Stimulated activated CD4-positive, alpha-beta T cell treated with anti-CD3 and anti-CD28 coated beads, Interleukin-15, amount 100 ng/mL, for 48 hours (primary cell): ENCODE data around the gene PRRG3.

Experiments used
- DNase-seq, 2 donors: peaks; one replicate each; pipeline ENCODE4 v3.0.0-alpha.2; 2020; ENCODE audit warnings: low read depth in 2 of 2

The PRRG3 gene

DNA sequence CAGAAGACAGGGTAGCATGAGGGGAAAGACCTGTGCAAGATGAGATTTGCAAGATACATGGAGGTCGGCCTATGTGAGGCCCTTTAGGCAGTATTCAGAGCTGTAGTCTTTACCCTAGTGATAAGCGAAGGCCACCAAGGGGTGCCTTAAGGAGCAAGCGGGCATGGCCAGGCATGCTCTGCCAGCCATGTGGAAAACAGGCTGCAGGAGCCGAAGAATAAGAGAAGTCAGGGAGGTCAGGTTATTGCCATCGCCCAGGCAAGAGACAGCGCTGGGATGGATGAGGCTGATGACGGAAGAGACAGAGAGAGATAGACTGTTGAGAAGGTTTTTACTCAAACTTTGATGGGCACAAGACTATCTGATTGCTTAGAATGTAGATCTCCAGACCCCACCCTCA lies 13.6 kb downstream of the PRRG3 start:
- DNase-seq, result no peak

DNA sequence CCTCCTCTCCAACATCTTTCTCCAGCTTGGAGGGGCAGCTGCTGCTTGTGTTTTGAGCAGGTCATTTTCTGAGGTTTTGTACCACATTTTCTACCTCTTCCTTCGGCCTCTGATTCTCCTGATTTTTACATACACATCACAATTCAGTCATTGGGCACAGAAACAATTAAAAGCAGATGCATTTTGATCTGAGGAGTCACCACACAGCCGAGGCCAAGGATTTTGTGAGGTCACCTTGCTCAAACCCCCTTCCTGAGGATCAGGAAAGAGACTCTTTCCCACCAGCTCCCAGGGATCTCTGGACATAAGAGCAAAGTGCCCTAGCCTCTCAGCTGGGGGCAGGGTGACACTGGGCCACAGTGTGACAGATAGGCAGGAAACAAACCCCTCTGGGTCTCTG lies 15.2 kb downstream of the PRRG3 start:
- no peak for DNase-seq

DNA sequence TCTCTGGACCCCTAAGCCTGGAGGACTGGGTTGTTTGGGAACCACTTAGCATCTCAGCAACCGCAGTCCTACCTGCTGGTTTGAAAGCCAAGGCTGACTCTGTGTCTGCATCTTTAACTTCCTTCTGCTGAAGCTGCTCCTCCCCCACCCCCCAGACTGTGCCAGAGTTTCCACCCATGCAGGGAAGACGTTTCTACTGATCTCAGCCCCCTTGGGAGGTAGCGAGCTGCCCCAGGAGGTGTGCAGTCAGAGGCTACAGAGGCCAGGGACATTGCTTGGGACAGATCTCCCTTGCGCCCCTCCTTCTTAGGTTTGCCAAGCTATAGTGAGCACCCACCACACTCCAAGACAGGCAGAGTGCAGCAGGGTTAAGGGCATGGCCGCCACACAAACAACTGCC lies 15.9 kb downstream of the PRRG3 start:
- no peak for DNase-seq

DNA sequence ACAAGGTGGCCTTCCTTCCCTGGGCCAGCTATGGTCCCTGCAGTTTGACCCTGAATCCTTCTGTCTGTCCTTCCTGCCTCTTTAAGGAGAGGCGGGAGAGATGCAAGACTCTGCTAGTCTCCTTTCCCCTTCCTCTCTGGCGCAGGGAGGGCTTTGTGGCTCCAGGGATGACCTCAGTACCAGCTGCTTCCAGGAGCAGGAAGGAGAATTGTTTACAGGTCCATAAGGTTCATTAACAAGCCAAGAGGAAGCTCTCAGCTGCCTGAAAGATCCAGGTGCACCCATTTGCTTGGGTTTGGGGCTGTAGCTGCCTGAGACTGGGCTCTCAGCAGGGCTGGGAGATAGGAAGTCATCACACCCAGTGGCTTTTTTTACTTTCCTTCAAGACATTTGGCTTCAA lies 16.5 kb downstream of the PRRG3 start:
- DNase-seq, result no peak

DNA sequence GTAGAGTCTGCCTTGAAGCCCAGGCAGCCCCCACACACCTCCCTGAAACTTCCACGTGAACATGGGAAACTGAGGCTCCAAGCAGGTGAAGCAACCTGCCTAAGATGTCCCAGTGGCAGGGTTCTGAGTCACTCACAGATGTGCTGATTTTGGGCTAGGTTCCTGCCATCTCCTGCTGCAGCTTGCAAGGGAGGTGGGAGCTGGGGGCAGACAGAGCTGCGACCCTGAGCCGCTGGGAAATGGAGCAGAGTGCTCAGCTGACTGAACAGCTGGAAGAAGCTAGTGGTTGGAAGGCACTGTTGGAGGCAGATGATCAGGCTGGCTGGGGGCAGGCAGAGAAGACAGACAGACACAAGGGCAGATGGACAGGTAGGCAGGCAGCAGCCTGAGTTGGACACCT lies 17.0 kb downstream of the PRRG3 start:
- no peak for DNase-seq

DNA sequence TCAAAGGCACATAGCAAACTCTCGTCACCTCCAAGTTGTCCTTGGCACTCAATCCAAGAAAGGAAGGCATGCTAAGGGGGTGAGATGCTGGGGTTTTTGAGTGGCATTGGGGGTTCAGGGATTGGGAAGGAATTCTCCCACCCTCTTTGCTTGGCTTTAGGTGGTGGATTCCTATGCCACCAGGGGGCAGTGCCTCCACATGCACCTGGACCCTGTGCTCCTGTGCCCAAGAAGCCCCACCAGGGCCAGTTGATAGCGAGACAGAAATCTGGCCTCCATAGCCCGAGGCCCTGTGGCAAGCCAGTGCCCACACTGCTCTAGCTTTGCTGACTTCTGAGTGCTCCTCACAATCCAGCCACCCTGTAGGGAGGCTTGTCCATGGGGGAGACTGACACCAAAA lies 18.6 kb downstream of the PRRG3 start:
- DNase-seq, result no peak

DNA sequence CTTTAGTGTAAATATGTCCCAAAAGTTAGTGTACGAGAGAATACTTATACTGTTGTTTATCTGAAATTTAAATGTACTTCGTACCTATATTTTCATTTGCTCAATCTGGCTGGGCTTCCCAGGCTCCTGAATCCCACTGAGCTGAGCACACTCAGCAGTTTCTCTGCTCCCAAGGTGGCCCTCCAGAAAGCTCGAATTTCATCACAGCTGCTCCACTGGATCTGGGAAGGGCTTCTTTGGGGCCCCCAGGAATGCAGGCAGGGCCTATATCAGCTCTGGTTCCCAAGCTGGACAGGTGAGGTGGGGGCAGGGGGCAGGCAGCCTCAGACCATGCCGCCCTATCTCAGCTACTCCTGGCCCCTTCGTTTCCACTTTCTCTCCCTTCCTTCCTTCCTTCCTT lies 19.1 kb downstream of the PRRG3 start:
- DNase-seq, result no peak

DNA sequence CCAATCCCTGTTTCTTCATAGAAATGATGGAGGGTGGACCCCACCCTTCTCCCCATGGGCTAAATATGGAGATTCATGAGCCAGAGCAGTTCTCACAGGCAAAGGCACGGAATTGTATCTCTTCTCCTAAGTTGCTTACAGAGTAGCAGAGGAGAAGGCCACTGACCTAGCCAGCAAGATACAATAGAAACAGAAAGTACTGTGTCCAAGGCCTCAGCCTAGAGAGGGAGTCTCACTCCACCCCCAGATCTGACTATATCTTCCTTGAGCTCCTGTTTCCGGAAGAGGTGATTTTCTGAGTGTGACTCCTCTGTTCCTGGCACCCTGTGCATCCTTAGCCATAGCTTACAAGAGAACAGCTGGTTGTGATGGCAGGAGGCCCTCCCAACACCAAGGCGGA lies 20.5 kb downstream of the PRRG3 start, which contains the start of gene FATE1:
Gene FATE1 (plus strand): TSS at position 284 of the 400 bp plus-strand sequence. CDS start 85 bp downstream, at position 369.
- DNase-seq, result no peak

DNA sequence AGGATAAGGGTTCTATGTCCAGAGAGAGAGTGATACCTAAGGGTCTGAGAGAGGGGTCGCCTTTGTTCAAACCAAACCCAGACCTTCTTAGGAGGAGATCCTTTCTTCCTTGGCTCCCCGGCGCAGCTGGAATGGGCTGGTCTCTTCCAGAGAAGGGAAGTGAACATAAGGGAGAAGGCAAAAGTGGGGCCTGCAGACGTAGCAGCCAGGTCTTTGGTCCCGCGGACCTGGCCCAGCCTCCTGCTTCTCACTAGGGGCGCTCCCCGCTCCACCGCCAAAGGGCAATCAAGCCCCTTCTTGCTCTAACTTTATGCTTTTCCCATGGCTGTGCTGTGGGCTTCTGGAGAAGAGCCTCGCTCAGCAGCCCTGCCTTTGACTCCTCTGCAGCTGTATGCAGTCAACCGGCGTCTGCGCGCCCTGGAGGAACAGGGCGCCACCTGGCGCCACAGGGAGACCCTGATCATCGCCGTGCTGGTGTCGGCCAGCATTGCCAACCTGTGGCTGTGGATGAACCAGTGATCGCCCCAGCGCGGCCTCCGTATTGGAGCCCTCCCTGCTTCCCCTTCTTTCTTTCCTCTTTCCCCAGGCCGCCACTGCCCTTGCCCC lies 27.1 kb downstream of the PRRG3 start:
- no peak for DNase-seq

DNA sequence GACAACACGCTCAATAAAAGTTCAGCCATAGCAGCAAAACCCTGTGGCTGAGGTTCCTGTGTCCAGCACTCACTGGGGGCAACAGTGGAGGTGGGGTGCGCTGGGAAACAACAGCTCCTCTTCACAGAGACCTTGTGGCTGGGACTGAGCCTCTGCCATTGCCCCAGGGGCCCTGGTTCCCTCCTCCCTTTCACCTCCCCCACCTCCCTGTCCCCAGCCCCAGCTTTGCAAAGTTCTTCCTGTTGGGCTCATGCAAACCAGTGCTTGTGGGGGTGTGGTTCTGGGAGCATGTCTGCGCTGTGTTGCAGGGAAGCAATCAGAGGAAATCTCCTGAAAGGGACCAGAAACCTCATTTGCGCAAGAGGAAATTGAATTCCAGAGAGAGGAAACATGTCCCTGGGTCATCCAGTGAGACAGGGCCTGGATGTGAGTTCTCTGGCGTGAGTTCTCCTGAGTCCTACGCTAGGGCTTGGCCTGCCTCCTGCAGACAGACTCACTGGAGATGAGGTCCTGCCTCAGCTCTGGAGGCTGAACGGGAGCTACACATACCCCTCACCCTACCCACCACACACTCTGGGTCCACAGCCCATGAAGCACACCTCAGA lies 28.0 kb downstream of the PRRG3 start:
- no peak for DNase-seq

DNA sequence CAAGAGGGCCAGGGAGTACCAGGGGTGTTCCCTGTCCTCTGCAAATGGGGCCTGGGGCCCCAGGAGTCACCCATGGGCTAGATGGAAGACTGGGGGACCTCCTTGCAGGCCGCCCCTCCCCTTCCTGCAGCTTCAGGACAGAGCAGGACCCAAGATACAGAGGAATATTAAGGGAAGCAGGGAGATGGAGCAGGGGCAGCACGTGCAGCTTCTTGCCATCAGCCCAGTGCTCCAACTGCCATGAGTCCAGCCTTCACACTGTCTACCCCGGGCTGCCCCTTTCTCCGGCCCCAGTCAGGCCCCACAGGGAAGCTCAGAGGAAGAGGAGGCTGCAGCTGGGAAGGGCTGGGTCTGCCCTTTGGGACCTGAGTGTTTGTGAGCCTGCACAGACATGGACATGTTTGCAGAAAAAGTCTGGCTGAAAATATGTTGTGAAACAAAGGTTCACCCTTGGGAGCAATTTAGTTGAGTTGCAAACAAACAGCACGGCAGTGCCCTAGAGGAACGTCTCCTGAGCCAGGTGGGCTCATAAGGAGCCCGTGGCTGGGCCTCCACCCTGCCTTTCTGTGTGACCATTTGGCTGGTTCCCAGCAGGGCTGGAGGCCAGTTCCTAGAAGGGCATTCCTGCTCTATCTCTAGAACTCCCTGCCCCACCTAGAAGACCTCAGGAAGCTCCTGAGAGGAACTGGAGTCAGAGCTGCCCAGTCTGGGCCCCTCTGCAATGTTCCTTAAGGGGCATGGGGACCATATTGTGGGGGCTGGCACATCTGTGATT lies 29.5 kb downstream of the PRRG3 start:
- no peak for DNase-seq

DNA sequence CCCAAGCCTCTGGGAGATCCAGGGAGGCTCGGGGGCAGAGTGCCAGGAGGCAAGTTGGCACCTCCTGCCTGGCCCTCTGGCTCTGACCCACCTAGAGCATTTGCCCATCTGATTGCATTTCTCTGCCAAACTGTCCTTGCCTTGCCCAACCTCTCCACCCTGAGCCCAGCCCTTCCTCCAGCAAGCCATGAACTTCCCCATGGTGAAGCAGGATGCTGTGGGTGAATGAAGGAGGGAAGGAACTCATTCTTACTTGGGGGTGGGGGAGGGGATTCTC lies 30.0 kb downstream of the PRRG3 start:
- no peak for DNase-seq

DNA sequence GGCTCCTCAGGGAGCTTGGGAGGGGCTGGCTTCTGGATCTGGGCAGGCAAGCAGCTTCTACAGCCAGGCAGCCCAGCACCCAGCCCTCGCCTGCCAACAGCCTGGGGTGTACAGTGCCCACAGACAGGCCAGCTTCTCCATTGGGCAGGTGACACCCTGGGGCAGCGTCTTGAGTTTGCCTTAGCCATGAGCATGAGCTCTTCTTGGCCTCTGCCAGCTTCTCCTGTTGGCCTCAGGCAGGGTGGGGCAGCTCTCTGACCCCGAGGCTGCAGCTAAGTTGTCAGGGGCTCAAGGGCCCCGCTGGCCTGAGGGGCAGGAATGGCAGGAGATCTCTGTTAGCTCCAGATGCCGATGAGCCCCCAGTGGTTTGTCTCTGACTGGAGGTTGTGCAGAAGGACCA lies 31.5 kb downstream of the PRRG3 start:
- DNase-seq, result no peak

DNA sequence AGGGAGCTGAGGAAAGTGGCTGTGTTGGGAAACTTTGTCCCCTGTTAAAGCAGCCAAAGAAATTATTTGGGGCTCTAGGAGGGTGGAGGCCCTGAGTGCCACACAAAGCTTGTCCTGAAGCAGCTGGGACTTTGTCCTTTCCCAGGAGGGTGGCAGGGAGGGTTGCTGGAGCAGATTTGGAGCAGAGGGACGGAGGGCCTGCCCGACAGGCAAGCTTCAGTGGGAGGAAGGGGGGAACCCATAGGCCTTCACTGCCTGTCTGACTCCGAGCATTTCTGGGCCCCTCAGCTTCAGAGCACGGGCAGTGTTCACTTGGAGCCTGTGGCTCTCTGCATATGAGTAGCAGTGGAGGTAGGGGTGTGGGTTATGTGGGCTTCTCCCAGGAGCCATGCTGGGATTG lies 32.1 kb downstream of the PRRG3 start:
- DNase-seq, result no peak

DNA sequence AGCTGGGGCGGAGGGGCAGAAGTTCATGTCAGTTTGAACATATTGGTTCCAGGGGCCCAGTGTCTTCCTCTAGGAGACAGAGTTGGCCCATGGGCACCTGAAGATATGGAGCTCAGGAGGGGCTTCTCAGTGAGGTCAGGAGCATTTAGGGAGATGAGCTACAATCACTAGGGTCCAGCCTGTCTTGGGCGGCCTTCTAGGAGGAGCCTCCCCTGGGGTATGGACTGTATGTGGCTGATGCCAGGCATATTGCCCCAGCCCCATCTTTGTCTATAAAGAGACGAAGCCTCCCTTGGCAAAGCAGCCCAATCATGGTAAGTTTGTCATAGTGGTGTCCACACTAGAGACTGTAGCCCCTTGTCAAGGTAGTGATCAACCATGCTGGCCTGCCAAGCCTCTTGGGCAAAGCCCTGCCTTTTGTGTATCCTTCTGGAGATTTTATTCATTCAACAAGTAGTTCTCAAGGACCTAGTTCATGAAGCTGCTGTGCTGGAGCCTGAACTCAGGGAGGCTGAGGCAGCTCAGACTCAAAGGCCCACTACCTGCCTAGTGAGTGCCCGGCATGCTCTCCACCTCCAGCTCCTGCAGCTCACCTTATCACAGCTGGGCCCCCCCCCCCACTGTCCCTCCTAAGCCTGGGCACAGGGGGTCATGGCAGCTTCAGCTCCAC lies 33.9 kb downstream of the PRRG3 start:
- no peak for DNase-seq

DNA sequence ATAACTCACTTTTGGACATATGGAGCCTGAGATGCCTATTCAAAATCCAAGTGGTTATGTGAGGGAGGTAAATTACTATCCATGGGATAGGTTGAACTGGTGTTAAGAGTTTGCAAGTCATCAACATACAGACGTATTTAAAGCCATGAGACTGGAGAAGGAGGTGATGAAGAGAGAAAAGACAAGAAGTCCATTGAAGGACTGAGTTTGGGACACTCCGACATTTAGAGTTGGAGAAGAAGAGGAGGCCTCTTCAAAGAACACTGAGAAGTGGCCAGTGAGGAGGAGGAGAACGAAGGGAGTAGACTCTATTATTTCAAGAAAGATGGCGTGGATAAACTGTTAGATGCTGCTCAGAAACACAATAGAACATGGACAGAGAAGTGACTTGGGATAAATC lies 39.2 kb downstream of the PRRG3 start, which contains the start of gene CNGA2:
Gene CNGA2 (plus strand): TSS at position 301 of the 400 bp plus-strand sequence. CDS start 3,738 bp downstream, outside the sequence.
- no peak for DNase-seq

DNA sequence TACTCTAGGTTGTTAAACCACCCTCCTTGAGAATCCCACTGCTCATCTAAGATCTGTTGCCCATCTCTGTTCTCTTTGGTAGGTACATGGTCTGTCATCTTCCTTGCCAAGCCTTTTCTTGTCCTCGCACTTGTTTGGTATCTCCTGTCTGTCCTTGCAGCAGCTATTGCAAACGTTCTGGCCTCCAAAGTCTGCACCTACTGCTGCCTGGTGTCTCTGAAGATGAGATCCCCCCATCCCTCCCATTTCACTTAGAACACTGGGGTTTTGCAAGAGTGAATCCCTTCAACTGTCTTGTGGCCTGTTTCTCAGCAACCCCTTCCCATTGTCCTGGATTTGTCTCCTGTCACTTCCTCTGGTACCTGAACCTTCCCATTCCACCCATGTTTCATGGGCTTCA lies 40.0 kb downstream of the PRRG3 start:
- DNase-seq, result no peak

DNA sequence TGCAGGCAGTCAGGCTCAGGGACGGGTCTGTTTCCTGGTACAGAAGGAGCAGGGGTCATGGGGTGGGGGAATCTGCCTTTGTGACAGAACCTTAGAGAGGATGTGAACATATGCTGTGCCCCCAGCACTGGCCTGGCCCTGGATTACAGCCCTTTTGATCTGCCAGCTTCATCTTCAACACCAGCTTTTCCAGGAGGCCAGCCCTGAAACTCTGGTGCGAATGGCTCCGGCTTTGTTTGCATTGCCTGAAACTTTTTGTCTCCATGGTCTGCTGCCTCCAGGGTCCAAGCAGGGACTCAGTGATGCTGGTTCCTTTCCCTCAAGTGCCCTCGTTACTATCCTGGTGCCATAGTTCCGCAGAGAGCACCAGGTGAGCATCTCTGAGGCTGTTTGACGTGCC lies 41.4 kb downstream of the PRRG3 start:
- no peak for DNase-seq

DNA sequence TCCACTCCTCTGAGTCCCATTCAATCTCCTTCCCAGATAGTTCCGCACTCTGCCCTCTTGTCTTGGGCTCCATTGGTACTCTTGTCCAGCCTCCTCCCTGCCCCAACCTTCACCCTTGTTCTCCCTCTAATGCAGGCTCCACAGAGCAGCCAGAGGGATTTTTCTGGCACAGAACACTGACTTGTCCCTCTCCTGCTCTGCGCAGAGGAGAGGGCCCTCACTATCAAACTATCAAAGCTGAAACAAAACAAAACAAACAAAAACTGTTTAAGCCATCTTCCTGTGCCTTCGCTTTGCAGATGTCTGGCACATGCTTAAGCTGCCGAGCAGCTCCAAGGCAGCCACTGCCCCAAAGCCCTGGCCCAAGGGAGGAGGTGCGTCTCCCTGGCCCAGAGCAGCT lies 42.2 kb downstream of the PRRG3 start:
- no peak for DNase-seq

DNA sequence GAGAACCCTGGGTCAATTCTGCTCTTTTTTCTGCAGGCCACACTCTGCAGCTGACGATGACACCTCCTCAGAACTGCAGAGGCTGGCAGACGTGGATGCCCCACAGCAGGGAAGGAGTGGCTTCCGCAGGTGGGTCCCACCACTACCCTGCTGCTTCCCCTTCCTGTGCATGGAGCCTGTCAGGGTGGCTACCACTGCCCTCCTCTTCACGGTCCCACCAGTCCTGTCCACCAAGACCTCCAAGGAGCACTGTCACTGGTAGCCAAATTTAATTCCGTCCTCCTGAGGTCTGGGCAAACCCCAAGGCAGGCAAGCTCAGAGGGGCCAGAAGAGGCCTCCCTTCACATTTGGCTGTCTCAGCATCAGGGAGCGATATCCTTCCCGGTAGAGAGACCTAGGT lies 43.5 kb downstream of the PRRG3 start:
- DNase-seq, result no peak

DNA sequence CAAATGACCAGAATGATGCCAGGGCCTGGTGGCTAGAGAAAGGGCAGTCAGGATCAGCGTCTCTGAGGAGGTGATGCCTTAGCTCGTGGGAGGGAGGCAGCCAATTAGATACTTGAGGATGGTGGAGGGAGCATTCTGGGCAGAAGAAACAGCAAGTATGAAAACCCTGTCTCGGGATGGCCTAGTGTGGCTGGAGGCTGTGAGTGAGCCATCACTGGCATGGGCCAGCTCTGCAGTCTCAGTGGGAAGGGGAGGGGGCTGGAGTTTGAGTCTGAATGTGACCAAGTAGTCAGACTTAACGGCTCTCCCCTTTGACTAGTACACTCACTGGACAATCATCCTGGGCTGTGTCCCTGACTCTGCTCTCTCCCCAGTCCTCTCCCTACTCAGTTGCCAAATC lies 46.3 kb downstream of the PRRG3 start:
- no peak for DNase-seq

DNA sequence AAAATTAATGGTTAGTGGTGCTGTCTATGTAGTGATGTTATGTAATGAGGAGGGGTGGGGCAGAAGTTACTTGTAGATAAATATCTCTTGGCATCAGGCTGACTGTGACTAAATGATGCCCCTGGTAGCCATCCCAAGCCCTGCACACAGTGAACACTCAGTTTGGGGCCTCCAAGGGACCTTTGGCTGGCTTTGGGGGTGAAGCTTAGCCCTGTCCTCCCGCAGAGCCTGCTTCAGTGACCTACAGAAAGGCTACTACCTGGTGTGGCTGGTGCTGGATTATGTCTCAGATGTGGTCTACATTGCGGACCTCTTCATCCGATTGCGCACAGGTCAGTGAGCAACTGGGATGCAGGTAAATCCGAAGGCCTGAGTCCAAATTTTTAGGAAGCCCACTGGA lies 47.1 kb downstream of the PRRG3 start:
- DNase-seq, result no peak
